Smooth muscle cell (in vitro differentiated cells): Measurements from ENCODE around the gene RBM15B. TPM values are rescaled to one million over a fixed set of nuclear protein-coding genes. Genes with fewer than 3 reads are reported as not detected.

Experiments
- DNase-seq: peaks from one replicate; lab custom pipeline; 2025; ENCODE audit not compliant: unreplicated experiment; lab: John Stamatoyannopoulos, UW
- H2AFZ ChIP-seq: fragments of 200-600 bp; sonication (generic); 2 replicates; pipeline ENCODE4 v1.6.0; 2016; ENCODE audit warnings: antibody characterized with exemption, low read depth, mild to moderate bottlenecking
- H3F3A ChIP-seq: fragments of 200-600 bp; sonication (generic); 2 replicates; pipeline ENCODE4 v1.6.0; 2017; ENCODE audit warnings: antibody characterized with exemption, low read depth
- H3K27ac ChIP-seq: fragments of 200-600 bp; sonication (generic); 2 replicates; pipeline ENCODE4 v1.5.1; 2016; ENCODE audit warnings: low read depth, mild to moderate bottlenecking
- H3K27me3 ChIP-seq: fragments of 200-600 bp; sonication (generic); 2 replicates; pipeline ENCODE4 v1.6.1; 2016; ENCODE audit warnings: low read depth, mild to moderate bottlenecking
- H3K36me3 ChIP-seq: fragments of 200-600 bp; sonication (generic); 2 replicates; pipeline ENCODE4 v1.5.1; 2016; ENCODE audit warnings: low read depth
- H3K4me1 ChIP-seq: fragments of 200-600 bp; sonication (generic); 2 replicates; pipeline ENCODE4 v1.5.1; 2016; ENCODE audit warnings: low read depth
- H3K4me2 ChIP-seq: fragments of 200-600 bp; sonication (generic); 2 replicates; pipeline ENCODE4 v1.6.0; 2016; ENCODE audit warnings: mild to moderate bottlenecking
- H3K4me3 ChIP-seq: fragments of 200-600 bp; sonication (generic); 2 replicates; pipeline ENCODE4 v1.5.1; 2016; ENCODE audit warnings: mild to moderate bottlenecking
- H3K79me2 ChIP-seq: fragments of 200-600 bp; sonication (generic); 2 replicates; pipeline ENCODE4 v1.6.0; 2016; ENCODE audit warnings: low read depth, mild to moderate bottlenecking
- H3K9ac ChIP-seq: fragments of 200-600 bp; sonication (generic); 2 replicates; pipeline ENCODE4 v1.6.0; 2016; ENCODE audit warnings: low read depth
- H3K9me3 ChIP-seq: fragments of 200-600 bp; sonication (generic); replicated peaks from 2 replicates; pipeline ENCODE4 v1.5.1; 2016; ENCODE audit warnings: low read depth
- H4K20me1 ChIP-seq: fragments of 200-600 bp; sonication (generic); 2 replicates; pipeline ENCODE4 v1.6.0; 2016; ENCODE audit warnings: low read depth
- CTCF ChIP-seq: fragments of 200-600 bp; sonication (generic); IDR thresholded peaks from 2 replicates; pipeline ENCODE4 v1.5.1; 2017; ENCODE audit warnings: borderline replicate concordance, mild to moderate bottlenecking, antibody characterized with exemption; ENCODE audit not compliant: insufficient read depth, poor library complexity, severe bottlenecking
- WGBS: methylation state at CpG from one replicate; pipeline ENCODE4 v1.1.7; 2016; ENCODE audit warnings: low lambda C conversion rate; 5-methylcytosine and 5-hydroxymethylcytosine counted together
- polyA plus RNA-seq: library from polyadenylated mRNA; unstranded; fragments of >200 nt; fragmentation: Nextera tagmentation; extraction: Ambion mirVana; gene quantifications from 2 replicates; pipeline ENCODE4 v1.2.1, GENCODE V29; 2016
- total RNA-seq: library from RNA; depleted of rRNA; stranded (reverse); fragments of >200 nt; gene quantifications from 2 replicates; pipeline ENCODE4 v1.2.3, GENCODE V29; 2014

Gene RBM15B
- total and polyA plus RNA-seq, 2 experiments from 2014 or later: 21.7 to 38.0 TPM

DNA sequence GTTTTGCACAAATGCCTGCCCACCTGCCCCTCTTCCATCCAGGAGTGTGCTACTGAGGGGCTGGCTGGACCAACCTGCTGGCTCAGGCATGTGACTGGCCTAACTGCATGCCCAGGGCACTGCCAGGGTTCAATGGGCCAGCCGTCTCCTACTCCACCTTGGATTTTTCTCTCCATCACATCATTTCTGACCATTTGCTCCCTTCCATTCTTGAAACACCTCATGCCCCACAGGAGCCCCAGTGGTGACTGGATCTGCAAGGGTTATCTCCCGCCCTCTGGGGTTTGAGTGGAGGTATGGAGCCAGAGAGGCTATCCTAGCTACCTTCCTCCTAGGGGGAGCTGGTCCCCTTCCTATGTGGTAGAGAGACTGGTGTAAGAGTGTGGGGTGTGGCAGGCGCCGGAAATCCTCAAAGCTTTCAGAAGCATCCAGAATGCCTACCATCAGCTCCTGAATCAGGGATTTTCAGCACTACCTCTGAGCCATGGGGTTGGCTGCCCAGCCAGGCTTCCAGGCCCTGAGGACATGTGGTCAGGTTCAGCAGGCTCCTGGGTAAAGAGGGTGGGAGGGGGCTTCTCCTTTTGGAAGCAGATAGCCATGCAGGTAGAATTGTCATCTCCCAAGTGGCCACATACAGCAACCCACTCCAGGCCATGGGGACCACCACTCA lies 8.9 kb upstream of the RBM15B start:
- H3K27ac ChIP-seq: no peak overlapping the region
- peaks cover 11% of the 10 kb centered on the region for H3F3A ChIP-seq
- H3K9me3 ChIP-seq: no peaks in the 10 kb centered on the region
- no peak overlapping the region for H3K4me2 ChIP-seq
- H4K20me1 ChIP-seq: peaks cover 15% of the 10 kb centered on the region
- no peak for TF ChIP-seq CTCF
- H3K4me1 ChIP-seq: peaks cover 16% of the 10 kb centered on the region
- no peaks in the 10 kb centered on the region for H3K36me3 ChIP-seq
- peaks cover 35% of the 10 kb centered on the region for H3K79me2 ChIP-seq
- no peaks in the 10 kb centered on the region for H3K27me3 ChIP-seq
- no peak overlapping the region for H3K4me3 ChIP-seq
- no peak overlapping the region for H2AFZ ChIP-seq
- 100% methylated on average over 4 of the region's 4 CpGs for WGBS
- DNase-seq: no peak
- no peak overlapping the region for H3K9ac ChIP-seq

GRCh38 chr3:51382947-51383578 lies 8.0 kb upstream of the RBM15B start:
- Histone ChIP-seq H3K27me3 (no peaks in the 10 kb centered on the region), H3K4me3 (peak overlapping the region; percentile 83), H4K20me1 (peaks cover 23% of the 10 kb centered on the region), H3F3A (peaks cover 20% of the 10 kb centered on the region), H3K4me1 (peaks cover 20% of the 10 kb centered on the region), H3K9me3 (no peaks in the 10 kb centered on the region), H3K27ac (no peak overlapping the region), H3K9ac (no peak overlapping the region), H3K4me2 (peak overlapping the region; percentile 90), H2AFZ (no peak overlapping the region), H3K79me2 (peaks cover 44% of the 10 kb centered on the region), H3K36me3 (no peaks in the 10 kb centered on the region)
- TF ChIP-seq CTCF: no peak
- 97% methylated on average over 3 of the region's 3 CpGs for WGBS
- DNase-seq: no peak

DNA sequence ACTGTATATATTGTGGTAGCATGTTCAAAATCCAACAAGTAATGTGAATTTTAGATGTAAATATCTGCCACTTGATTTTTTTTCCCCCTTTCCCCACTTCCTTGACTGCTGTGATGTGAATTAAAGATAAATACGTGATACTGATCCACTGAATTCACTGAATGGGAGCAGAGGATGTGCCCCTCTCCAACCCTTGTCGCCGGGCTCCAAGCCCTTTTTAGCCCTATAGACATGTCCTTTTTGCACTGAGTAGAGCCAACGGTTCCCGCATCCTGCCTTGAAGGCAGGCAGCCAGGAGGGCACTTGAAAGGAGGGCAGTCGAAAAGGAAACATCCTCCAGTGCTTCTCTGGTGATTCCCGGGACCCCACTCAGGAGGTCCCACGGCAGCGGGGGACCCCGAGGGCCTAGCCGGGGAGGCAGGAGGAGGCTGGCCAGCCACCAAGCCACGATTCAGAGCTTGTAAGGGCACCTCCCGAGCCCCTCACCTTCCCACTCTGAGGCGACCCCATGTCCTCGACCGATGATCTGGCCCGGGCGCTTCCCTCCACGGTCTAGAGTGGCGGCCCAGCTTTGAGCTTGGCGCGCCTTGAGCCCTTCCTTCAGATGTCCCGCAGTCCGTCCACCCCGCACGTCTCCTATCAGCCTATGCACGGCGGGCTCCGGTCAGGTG lies 6.9 kb upstream of the RBM15B start:
- Histone ChIP-seq H3K4me1 (peaks cover 25% of the 10 kb centered on the region), H3K4me2 (peak overlapping the region; percentile 90), H3F3A (peaks cover 31% of the 10 kb centered on the region), H3K79me2 (peaks cover 45% of the 10 kb centered on the region), H3K36me3 (no peaks in the 10 kb centered on the region), H3K27me3 (no peaks in the 10 kb centered on the region), H4K20me1 (peaks cover 34% of the 10 kb centered on the region), H2AFZ (peak overlapping the region; percentile 91), H3K9me3 (no peaks in the 10 kb centered on the region), H3K4me3 (peak overlapping the region; percentile 83), H3K9ac (peak overlapping the region; percentile 93), H3K27ac (peak overlapping the region; percentile 88)
- no peak for DNase-seq
- no peak for TF ChIP-seq CTCF
- WGBS: under 1% methylated on average over 29 of the region's 29 CpGs
